GM19025 (cell line): Measurements from ENCODE around the gene C6orf163.
A peak's percentile ranks its signal among the peaks of the same experiment; 100 is the strongest.
"Not testable (repeated sequence)": the region's sequence is repeated elsewhere in the genome, so short reads cannot be mapped to it uniquely, and the experiment has no call there.

Experiments
- ATAC-seq: cut with Tn5 transposase; IDR thresholded peaks from one replicate; pipeline ENCODE4 v1.9.1; 2021; ENCODE audit warnings: mild to moderate bottlenecking, low read depth, moderate library complexity; ENCODE audit not compliant: unreplicated experiment

Gene C6orf163

GRCh38 chr6:87344731-87345130 lies at the start of gene C6orf163:
Gene C6orf163, plus strand, starts transcription at chr6:87344813. Its CDS starts 287 bp downstream, at chr6:87345100.
- ATAC-seq = no peak

- ATAC-seq = no peak
These were observed 47.5 kb upstream of the C6orf163 start for GRCh38 chr6:87297119-87297518.

DNA sequence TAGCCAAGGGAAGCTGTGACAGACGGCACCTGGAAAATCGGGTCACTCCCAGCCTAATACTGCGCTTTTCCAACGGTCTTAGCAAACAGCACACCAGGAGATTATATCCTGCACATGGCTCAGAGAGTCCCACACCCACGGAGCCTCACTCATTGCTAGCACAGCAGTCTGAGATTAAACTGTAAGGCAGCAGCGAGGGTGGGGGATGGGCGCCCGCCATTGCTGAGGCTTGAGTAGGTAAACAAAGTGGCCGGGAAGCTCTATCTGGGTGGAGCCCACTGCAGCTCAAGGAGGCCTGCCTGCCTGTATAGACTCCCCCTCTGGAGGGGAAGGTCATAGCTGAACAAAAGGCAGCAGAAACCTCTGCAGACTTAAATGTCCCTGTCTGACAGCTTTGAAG lies 43.3 kb upstream of the C6orf163 start:
- ATAC-seq = not testable (repeated sequence)

GRCh38 chr6:87308970-87309369 lies 35.6 kb upstream of the C6orf163 start:
- no peak for ATAC-seq

DNA sequence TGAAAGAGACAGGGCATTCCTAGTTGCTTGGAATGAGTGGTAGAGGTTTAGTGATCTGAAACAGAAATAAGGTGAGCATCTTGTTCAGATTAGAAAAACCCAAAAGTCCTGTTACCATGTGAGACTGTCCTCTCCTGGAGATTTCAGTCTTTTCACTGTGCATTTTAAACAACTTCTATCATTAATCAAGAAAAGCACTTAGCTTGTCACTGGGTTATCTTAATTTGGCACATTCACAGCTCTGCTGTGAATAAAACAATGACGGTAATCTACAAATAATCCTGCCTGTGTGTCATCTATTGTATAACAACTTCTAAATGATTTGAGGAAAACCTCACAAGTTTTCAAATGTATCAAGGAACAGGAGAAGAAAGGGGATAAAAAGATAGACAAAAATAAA lies 31.8 kb upstream of the C6orf163 start:
- ATAC-seq = no peak

DNA sequence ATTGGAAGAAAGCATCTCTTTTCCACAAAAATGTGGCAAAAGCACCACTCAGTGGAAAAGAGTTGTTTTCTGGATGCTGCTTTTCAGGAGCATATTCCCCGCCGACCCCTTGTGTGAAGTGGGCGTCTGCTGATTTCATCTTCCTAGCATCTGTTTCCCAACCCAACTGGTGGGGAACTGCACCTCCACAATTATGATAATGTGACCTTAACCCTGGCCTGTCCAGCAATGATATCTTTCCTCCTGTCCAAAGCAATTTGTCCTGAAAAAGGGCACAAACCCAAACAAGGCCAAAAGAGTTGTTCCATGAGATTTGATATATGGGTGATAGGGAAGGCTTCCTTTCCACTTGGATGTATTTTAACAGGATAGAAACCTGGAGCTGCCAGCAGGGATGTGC lies 29.5 kb upstream of the C6orf163 start:
- no peak for ATAC-seq

DNA sequence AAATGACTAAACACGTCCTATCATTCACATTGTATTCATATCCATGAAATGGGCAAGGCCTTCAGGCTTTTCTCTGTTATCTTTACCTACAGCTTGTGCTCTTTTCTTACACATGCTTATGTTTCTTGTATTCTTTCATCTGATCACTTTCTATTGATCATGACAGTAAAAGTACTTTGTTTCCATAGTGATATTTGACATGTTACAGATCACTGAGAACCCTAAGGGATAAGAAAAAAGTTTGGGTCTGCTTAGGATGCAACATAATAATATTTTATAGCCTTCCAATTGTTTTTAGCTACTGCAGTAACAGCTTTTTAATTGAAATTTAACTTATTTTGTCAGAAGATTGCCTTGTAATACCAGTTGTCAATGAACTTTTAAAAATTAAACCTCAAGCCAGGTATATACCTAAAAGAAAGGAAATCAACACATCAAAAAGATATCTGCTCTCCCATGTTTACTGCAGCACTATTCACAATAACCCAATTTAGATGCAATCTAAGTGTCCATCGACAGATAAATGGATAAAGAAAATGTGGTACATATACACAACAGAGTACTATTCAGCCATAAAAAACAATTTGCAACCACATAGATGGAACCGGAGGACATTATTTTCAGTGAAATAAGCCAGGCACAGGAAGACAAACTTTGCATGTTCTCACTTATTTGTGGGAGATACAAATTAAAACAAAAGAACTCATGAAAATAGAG lies 25.2 kb upstream of the C6orf163 start:
- no peak for ATAC-seq

- peak; percentile 99 for ATAC-seq
These were observed 22.1 kb upstream of the C6orf163 start, which contains the start of gene SMIM8 for GRCh38 chr6:87322304-87323212. Gene SMIM8, plus strand, starts transcription at chr6:87322588. Its CDS starts 14,444 bp downstream, at chr6:87337032.

DNA sequence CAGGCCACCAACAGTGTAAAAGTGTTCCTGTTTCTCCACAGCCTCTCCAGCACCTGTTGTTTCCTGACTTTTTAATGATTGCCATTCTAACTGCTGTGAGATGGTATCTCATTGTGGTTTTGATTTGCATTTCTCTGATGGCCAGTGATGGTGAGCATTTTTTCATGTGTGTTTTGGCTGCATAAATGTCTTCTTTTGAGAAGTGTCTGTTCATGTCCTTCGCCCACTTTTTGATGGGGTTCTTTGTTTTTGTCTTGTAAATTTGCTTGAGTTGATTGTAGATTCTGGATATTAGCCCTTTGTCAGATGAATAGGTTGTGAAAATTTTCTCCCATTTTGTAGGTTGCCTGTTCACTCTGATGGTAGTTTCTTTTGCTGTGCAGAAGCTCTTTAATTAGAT lies 20.7 kb upstream of the C6orf163 start:
- ATAC-seq = not testable (repeated sequence)

- ATAC-seq = no peak
These were observed 13.7 kb upstream of the C6orf163 start for GRCh38 chr6:87330961-87331360.

DNA sequence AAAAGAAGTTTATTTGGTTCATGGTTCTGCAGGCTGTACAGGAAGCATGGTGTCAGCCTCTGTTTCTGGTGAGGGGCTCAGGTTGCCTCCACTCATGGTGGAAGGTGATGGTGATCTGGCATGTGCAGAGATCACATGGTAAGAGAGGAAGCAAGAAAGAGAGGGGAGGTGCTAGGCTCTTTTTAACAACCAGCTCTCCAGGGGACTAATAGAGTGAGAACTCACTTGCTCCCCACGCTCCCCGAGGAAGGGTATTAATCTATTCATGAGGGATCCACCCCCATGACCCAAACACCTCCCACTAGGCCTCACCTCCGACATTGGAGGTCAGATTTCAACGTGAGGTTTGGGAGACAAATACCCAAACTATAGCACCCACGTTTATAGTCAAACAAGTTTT lies 11.6 kb upstream of the C6orf163 start:
- no peak for ATAC-seq

DNA sequence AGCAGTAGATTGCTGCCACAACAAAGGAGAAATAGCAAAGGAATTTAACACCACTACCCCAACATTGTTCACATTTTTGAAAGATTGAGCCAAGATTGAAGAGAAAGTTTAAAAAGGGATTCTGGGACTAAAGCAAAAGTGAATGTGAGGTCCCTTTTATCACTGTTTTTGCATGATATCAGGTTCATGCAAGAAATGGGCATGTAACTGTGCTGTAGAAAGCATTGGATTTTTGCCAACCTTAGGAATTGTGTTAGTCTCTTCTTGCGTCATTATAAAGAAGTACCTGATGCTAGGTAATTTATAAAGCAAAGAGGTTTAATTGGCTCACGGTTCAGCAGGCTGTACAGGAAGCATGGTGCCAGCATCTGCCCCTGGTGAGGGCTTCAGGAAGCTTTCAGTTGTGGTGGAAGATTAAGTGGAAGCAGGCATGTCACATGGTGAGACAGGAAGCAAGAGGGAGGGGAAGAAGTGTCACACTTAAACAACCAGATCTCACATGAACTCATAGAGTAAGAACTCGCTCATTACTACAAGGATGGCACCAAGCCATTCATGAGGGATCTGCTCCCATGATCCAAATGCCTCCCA lies 10.9 kb upstream of the C6orf163 start:
- ATAC-seq = no peak

- no peak for ATAC-seq
These were observed 9.9 kb upstream of the C6orf163 start for GRCh38 chr6:87334683-87335082.

GRCh38 chr6:87336367-87336766 lies 8.2 kb upstream of the C6orf163 start:
- ATAC-seq = no peak

GRCh38 chr6:87340230-87340629 lies 4.4 kb upstream of the C6orf163 start:
- no peak for ATAC-seq

DNA sequence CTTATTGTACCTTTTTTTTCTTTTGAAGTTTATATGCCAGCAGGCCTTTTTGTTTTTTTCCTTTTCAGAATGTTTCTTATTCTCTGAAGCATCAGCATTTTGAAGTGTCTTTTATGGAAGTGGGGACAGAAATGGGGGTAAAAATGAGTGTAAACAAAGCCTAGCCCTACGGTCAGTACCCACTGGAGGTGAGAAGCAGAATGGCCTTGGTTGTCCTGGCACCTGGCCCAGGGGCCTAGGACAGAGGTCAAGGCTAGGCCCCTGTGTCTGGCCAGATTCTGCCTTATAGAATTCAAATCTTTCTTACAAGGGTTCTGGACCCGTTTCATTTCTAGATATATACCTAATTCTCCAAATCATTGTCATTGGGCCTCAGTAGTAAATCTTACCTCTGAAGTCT lies 3.5 kb upstream of the C6orf163 start:
- no peak for ATAC-seq

DNA sequence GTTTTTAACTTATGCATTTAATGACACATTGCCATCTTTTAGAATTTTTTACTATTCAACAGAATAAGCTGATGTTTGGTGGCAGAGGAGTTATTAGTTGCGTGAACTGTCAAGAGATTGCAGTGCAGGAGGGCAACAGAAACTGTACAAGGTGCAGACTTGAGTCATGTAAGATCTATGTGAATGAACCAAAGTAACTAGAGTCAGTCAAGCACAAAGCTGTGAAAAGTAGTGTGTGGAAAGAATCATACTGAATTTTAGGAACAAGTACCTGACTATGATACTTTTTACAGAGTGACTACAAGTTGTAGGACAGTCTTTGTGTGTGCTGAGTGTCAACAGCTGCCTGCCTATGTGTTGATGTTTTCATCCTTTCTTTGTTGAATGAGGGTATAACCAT lies 2.7 kb upstream of the C6orf163 start:
- peak; percentile 84 for ATAC-seq

GRCh38 chr6:87342829-87343228 lies 1.8 kb upstream of the C6orf163 start:
- no peak for ATAC-seq

- ATAC-seq = no peak
These were observed 2.1 kb downstream of the C6orf163 start for GRCh38 chr6:87346700-87347099.

DNA sequence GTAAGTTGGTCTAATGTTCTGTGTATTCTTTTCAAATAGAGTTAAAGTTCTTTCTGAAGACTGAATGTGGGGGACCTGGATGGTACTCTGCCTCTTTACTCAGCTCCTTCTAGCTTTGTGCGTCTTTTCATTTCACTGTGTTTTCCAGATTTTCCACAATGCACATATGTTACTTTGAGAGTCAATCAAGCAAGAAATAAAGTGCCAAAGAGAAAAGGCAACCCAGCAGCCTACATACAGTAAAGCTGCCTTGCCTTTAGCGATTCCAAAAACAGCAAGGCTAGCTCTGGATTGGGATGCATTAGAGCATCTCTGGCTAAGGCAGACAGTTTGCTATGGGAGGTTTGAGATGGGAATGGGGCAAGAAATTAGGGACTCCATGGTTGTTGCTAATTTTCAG lies 5.3 kb downstream of the C6orf163 start:
- ATAC-seq = no peak

- no peak for ATAC-seq
These were observed 5.9 kb downstream of the C6orf163 start for GRCh38 chr6:87350516-87350915.
